WERI-Rb-1 (cell line): Measurements from ENCODE around the gene DECR2.
A peak's percentile ranks its signal among the peaks of the same experiment; 100 is the strongest.

Experiments
- DNase-seq: peaks from one replicate; pipeline ENCODE4 v3.0.0-alpha.2; 2020
- H3K27ac ChIP-seq: fragments of 250-450 bp; sonication (Bioruptor Pico); 2 replicates; pipeline ENCODE4 v1.5.1; 2020; ENCODE audit warnings: mild to moderate bottlenecking, moderate library complexity
- H3K27me3 ChIP-seq: fragments of 250-450 bp; sonication (Bioruptor Pico); 2 replicates; pipeline ENCODE4 v1.5.1; 2021; ENCODE audit warnings: mild to moderate bottlenecking, low read depth, moderate library complexity; ENCODE audit not compliant: insufficient read depth, severe bottlenecking
- H3K36me3 ChIP-seq: fragments of 250-450 bp; sonication (Bioruptor Pico); 2 replicates; pipeline ENCODE4 v1.5.1; 2020; ENCODE audit warnings: mild to moderate bottlenecking, moderate library complexity
- H3K4me3 ChIP-seq: 2 replicates; pipeline ENCODE4 v1.5.1; 2011; ENCODE audit warnings: low read depth, mild to moderate bottlenecking, control low read depth, low read length
- H3K9me3 ChIP-seq: fragments of 250-450 bp; sonication (Bioruptor Pico); 2 replicates; pipeline ENCODE4 v1.5.1; 2021; ENCODE audit warnings: mild to moderate bottlenecking, moderate library complexity; ENCODE audit not compliant: severe bottlenecking
- TF ChIP-seq, protein P1 (sequence below): IDR thresholded peaks from 2 replicates; pipeline ENCODE4 v1.5.1; 2011; ENCODE audit warnings: low read depth, mild to moderate bottlenecking, control low read depth, inconsistent platforms, low read length

DECR2 gene

DNA sequence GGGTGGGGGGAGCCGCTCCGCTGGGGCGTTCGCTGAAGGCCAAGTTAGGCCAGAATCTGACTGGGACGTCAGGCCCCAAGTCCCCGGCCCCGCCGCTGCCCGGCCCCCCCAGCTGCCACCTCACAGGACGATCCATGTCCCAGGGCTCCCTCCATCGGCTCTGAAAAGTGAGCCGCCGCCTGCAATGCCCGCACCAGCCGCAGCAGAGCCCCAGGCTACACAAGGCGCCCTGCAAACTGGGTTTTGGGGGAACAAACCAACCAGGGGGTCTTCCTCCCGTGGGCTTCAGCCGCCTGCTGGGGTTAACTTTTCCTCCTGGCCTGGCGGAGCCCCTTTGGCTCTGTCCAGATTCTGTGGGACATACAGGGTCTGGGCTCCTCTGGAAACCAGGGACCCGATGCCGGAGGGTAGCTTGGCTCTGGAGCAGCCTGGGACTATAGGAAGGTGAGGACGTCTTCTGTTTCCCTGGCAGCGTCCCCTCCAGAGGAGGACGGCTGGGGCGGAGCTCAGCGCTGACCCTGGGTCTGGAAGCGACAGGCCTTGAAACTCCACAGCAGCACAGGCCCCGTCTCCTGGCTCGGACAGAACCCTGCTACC lies 3.9 kb upstream of the DECR2 start:
- Histone ChIP-seq H3K9me3 (no peaks in the 10 kb centered on the region), H3K27ac (peak overlapping the region; percentile 57), H3K36me3 (peaks cover 30% of the 10 kb centered on the region), H3K4me3 (peak overlapping the region; percentile 13), H3K27me3 (no peaks in the 10 kb centered on the region)
- TF ChIP-seq, protein P1, sequence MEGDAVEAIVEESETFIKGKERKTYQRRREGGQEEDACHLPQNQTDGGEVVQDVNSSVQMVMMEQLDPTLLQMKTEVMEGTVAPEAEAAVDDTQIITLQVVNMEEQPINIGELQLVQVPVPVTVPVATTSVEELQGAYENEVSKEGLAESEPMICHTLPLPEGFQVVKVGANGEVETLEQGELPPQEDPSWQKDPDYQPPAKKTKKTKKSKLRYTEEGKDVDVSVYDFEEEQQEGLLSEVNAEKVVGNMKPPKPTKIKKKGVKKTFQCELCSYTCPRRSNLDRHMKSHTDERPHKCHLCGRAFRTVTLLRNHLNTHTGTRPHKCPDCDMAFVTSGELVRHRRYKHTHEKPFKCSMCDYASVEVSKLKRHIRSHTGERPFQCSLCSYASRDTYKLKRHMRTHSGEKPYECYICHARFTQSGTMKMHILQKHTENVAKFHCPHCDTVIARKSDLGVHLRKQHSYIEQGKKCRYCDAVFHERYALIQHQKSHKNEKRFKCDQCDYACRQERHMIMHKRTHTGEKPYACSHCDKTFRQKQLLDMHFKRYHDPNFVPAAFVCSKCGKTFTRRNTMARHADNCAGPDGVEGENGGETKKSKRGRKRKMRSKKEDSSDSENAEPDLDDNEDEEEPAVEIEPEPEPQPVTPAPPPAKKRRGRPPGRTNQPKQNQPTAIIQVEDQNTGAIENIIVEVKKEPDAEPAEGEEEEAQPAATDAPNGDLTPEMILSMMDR, result peak; percentile 33
- peak; percentile 82 for DNase-seq

GRCh38 chr16:398561-399339 lies 2.9 kb upstream of the DECR2 start:
- H3K4me3 ChIP-seq, result no peak overlapping the region
- no peak for DNase-seq
- no peaks in the 10 kb centered on the region for H3K9me3 ChIP-seq
- H3K27me3 ChIP-seq, result no peaks in the 10 kb centered on the region
- TF ChIP-seq, protein P1, result no peak
- H3K36me3 ChIP-seq, result peaks cover 30% of the 10 kb centered on the region
- 0 out of 2 replicates have a peak overlapping the region, but pooled peaks have one; percentile 57 for H3K27ac ChIP-seq

DNA sequence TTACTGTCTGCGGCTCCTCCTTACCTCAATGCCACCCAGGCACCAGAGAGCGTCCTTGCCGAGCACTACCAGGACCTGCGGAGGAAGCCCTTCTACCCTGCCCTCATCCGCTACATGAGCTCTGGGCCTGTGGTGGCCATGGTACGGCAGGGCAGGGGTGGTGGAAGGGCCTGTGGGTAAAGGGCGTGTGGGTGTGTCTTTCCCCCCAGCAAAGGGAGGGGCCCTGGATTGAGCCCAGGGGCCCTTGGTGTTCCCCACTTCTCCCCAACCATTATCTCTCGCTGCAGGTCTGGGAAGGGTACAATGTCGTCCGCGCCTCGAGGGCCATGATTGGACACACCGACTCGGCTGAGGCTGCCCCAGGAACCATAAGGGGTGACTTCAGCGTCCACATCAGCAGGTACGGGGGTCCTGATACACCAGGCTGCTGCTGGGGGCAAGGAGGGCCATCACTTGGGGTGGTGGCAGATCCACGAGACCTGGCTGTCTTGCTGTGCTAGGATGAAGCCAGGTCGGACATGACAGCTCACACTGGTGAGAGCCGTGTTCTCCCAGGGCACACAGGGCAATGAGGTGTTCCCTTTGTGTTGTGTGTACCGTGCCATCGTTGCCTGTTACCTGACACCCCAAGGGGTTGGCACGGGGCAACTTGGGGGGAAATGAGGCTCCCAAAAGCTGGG lies 2.2 kb upstream of the DECR2 start:
- no peaks in the 10 kb centered on the region for H3K9me3 ChIP-seq
- H3K36me3 ChIP-seq, result peaks cover 30% of the 10 kb centered on the region
- H3K4me3 ChIP-seq, result no peak overlapping the region
- no peak for DNase-seq
- no peaks in the 10 kb centered on the region for H3K27me3 ChIP-seq
- TF ChIP-seq, protein P1, result no peak
- no peak overlapping the region for H3K27ac ChIP-seq

- Histone ChIP-seq H3K27ac (no peak overlapping the region), H3K36me3 (peaks cover 30% of the 10 kb centered on the region), H3K27me3 (no peaks in the 10 kb centered on the region), H3K4me3 (no peak overlapping the region), H3K9me3 (no peaks in the 10 kb centered on the region)
- DNase-seq, result no peak
- TF ChIP-seq, protein P1, result no peak
These were observed 1.6 kb upstream of the DECR2 start for GRCh38 chr16:400061-400591.

- Histone ChIP-seq H3K4me3 (no peak overlapping the region), H3K36me3 (peaks cover 8% of the 10 kb centered on the region), H3K27ac (no peak overlapping the region), H3K9me3 (no peaks in the 10 kb centered on the region), H3K27me3 (no peaks in the 10 kb centered on the region)
- TF ChIP-seq, protein P1, result no peak
- DNase-seq, result no peak
These were observed 3.3 kb downstream of the DECR2 start for GRCh38 chr16:404971-405486.
